SK-N-SH (cell line): ENCODE measurements around the gene PTPRD.

ENCODE experiments used
- EP300 ChIP-seq, 2 experiments: IDR thresholded peaks; 2 replicates each; pipeline versions ENCODE4 v1.4.0 to v1.6.1; 2012; ENCODE audit warnings: borderline replicate concordance in 1 of 2, low read depth in 1 of 2, low read length in 1 of 2
- GABPA ChIP-seq: IDR thresholded peaks from 2 replicates; pipeline ENCODE4 v1.4.0; 2012; ENCODE audit warnings: low read depth, mild to moderate bottlenecking
- RFX5 ChIP-seq: IDR thresholded peaks from 2 replicates; pipeline ENCODE4 v1.6.1; 2012; ENCODE audit warnings: mild to moderate bottlenecking, improper control_type of control experiment, low read length

DNA sequence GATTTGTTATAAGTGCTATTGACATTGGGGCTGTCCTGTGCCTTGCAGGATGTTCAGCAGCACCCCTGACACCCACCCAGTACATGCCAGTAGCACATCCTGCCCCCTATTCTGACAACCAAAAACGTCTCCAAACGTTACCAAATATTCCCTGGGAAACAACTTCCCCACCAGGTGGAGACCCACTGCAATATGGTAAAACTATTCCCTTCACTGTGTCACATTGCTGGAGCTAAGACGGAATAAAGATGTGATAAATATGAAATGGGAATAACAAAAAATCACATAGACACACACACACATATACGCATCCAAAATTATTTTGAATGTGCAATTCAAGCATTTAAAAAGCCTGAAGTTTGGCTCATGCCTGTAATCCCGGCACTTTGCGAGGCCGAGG lies 1939.0 kb downstream of the PTPRD start:
- TF ChIP-seq GABPA, result no peak
- no peak for TF ChIP-seq EP300 (IDR thresholded peaks at IDR 0.05; ENCODE audit: borderline replicate concordance in 1 of 2, low read depth in 1 of 2, low read length in 1 of 2)
- TF ChIP-seq RFX5, result no peak
